SK-N-MC (cell line): ENCODE measurements around the gene NDUFA12.
A peak's percentile ranks its signal among the peaks of the same experiment; 100 is the strongest.

Source experiments
- EZH2 ChIP-seq: fragments of 200-600 bp; sonication (generic); IDR thresholded peaks from one replicate; pipeline ENCODE4 v1.6.1; 2017; ENCODE audit warnings: antibody characterized with exemption
- POLR2AphosphoS5 ChIP-seq: IDR thresholded peaks from 2 replicates; pipeline ENCODE4 v1.6.1; 2012; ENCODE audit warnings: mild to moderate bottlenecking, low read depth, low read length, borderline replicate concordance

DNA sequence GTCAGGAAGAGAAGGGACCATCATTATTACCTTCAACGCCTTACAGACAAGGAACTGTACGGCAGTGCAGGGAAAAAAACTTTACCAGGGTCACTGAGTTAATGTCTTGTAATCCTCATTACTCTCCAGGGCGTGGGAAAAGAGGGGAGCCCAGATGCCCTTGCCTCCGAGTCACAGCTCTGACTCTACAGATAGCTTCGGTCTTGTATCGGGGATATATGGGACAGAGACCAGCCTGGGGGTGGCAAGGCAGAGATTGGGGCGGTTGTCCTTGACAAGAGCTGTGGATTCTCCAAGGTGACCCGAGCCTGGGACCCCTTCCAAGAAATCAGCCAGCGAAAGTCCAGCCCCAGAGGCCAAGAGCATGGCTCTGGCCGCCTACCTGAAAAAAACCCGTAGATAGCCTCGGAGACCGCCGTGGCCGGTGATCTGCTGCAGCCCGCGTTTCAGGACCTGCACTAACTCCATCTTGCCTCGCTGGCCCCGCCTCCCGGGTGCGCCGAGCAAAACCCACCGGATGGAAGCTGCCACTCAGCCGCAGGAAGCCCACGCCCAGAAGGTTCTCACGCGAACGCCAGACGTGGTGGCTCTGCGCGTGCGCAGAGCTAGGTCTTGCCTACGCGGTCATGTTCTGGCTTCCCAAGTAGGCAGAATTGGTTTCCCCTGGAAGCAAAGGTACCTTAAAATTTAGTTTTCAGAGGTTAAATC is at the start of gene NDUFA12:
- peak; percentile 98 for TF ChIP-seq POLR2AphosphoS5
- no peak for TF ChIP-seq EZH2
